Measurements from ENCODE around the gene ADRA2B.

DNA sequence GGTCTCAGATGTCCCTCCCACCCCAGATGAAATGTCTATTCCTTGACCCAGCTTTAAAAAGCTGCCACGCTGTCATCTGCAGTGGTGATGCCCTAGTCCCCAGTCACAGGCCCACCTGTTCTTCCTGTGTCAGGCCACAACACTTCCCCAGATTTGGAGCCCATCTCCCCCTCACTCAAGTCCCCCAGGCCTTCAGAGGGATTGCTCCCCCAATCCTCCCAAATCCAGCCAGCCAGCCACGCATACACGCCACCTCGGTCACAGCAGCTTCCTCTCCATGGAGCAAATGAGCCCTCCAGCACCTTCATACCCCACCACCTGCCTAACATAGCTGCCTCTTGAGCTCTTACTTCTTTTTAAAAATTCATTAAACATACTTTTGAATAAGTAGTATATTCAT is 14.1 kb upstream of the ADRA2B start:
- TF ChIP-seq POLR2A (IDR thresholded peaks at IDR 0.05; ENCODE audit: low read depth) = no peak
- TF ChIP-seq POLR2AphosphoS5 (IDR thresholded peaks at IDR 0.05) = no peak

Data from esophagus muscularis mucosa (tissue), 2 donors.